Motor neuron (in vitro differentiated cells): ENCODE results near the gene OTOGL. TPM values are rescaled to one million over a fixed set of nuclear protein-coding genes. Genes with fewer than 3 reads are reported as not detected.
A peak's percentile ranks its signal among the peaks of the same experiment; 100 is the strongest.
"Not testable (repeated sequence)": the region's sequence is repeated elsewhere in the genome, so short reads cannot be mapped to it uniquely, and the experiment has no call there.

ENCODE experiments used
- ATAC-seq, 8 experiments: fragments of 200-7000 bp; cut with Tn5 transposase; replicated peaks in 6 of 8; 2 replicates each; pipeline ENCODE4 v1.8.0; 2021; ENCODE audit warnings: mild to moderate bottlenecking in 8 of 8, moderate library complexity in 8 of 8
- H3K27ac ChIP-seq, 2 donors: fragments of 250-450 bp; sonication (Bioruptor Pico); 2 replicates each; pipeline ENCODE4 v1.9.0; 2021; ENCODE audit warnings: antibody characterized with exemption in 2 of 2, mild to moderate bottlenecking in 2 of 2, moderate library complexity in 1 of 2
- H3K4me1 ChIP-seq, 2 donors: fragments of 250-450 bp; sonication (Bioruptor Pico); replicated peaks in 1 of 2; 2 replicates each; pipeline ENCODE4 v1.6.1; 2021; ENCODE audit warnings: antibody characterized with exemption in 2 of 2, mild to moderate bottlenecking in 2 of 2, moderate library complexity in 1 of 2
- H3K4me3 ChIP-seq, 5 donors: fragments of 250-450 bp; sonication (Bioruptor Pico); 2 replicates each; pipeline ENCODE4 v1.9.0; 2021; ENCODE audit warnings: antibody characterized with exemption in 5 of 5, mild to moderate bottlenecking in 5 of 5, moderate library complexity in 4 of 5
- WGBS, 10 experiments: fragments of 450-650 bp; shearing (Covaris generic); methylation state at CpG; one replicate each; pipeline ENCODE4 v1.0.0; 2022; 5-methylcytosine and 5-hydroxymethylcytosine counted together
- in situ Hi-C, 9 experiments: fragments of 400-800 bp; cut with MboI; loops; one replicate each; pipeline ENCODE4 v1.15.0; 2021; ENCODE audit warnings: low sequenced_read_pairs in 9 of 9, low pct_unique_long_range_greater_than_20kb in 2 of 9; ENCODE audit not compliant: unreplicated experiment in 9 of 9
- total RNA-seq, 8 experiments: library from RNA; unstranded; fragments of 300-600 nt; gene quantifications; 2 replicates each; pipeline versions ENCODE4 v1.2.3 to v1.2.4, GENCODE V29; 2022

The OTOGL gene
- total RNA-seq, 8 experiments from 2014 or later = 0.05 to 6.7 (median 0.42) TPM

GRCh38 chr12:80218925-80219324 lies 119.6 kb downstream of the OTOGL start:
- in situ Hi-C loops, ATAC-seq, H3K4me3 ChIP-seq, H3K4me1 ChIP-seq, H3K27ac ChIP-seq: not testable (repeated sequence)
- WGBS, 10 experiments = 33 to 100% (median 81%) methylated on average over 1 to 3 of the region's 5 CpGs; no CpG with 5 or more reads in 2 of the 10 experiments

GRCh38 chr12:80219345-80219744 lies 120.0 kb downstream of the OTOGL start:
- Histone ChIP-seq H3K4me3 (no peak overlapping the region), H3K4me1 (peaks cover 0 to 6% of the 10 kb centered on the region in 2 donors), H3K27ac (no peak overlapping the region)
- no peak for ATAC-seq
- WGBS, 10 experiments = 28 to 100% (median 66%) methylated on average over 1 to 2 of the region's 2 CpGs; no CpG with 5 or more reads in 6 of the 10 experiments
- in situ Hi-C loops = no loop called here

GRCh38 chr12:80222261-80222660 lies 122.9 kb downstream of the OTOGL start:
- no peak overlapping the region for H3K27ac ChIP-seq
- ATAC-seq = no peak
- no peak overlapping the region for H3K4me3 ChIP-seq
- H3K4me1 ChIP-seq = peaks cover 0 to 2% of the 10 kb centered on the region in 2 donors
- in situ Hi-C loops = no loop called here
- 49 to 100% (median 74%) methylated on average over 1 to 3 of the region's 3 CpGs; no CpG with 5 or more reads in 1 of the 10 experiments for WGBS, 10 experiments

GRCh38 chr12:80226576-80226975 lies 127.2 kb downstream of the OTOGL start:
- Histone ChIP-seq H3K4me1 (peaks cover 7 to 13% of the 10 kb centered on the region in 2 donors), H3K4me3 (no peak overlapping the region), H3K27ac (no peak overlapping the region)
- 12 to 100% (median 60%) methylated on average over 1 of the region's 1 CpG; no CpG with 5 or more reads in 1 of the 10 experiments for WGBS, 10 experiments
- ATAC-seq = peak in 2 of 8 experiments; percentile 66 to 92
- in situ Hi-C loops = no loop called here

DNA sequence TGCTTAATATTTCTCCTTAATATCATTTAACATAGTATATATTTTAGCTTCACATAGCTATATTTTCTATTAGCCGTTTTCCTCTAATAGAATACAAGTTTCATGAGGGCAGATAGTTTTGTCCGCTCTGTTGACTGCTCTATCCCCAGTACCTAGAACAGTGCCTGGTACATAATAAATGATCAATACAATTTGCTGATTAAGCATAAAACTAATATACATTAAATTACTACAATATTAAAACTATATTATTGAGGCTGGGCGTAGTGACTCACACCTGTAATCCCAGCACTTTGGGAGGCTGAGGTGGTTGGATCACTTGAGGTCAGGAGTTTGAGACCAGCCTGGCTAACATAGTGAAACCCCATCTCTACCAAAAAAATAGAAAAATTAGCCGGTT lies 128.6 kb downstream of the OTOGL start:
- in situ Hi-C loops, ATAC-seq: not testable (repeated sequence)
- 90 to 100% (median 96%) methylated on average over 1 to 4 of the region's 4 CpGs; no CpG with 5 or more reads in 1 of the 10 experiments for WGBS, 10 experiments

DNA sequence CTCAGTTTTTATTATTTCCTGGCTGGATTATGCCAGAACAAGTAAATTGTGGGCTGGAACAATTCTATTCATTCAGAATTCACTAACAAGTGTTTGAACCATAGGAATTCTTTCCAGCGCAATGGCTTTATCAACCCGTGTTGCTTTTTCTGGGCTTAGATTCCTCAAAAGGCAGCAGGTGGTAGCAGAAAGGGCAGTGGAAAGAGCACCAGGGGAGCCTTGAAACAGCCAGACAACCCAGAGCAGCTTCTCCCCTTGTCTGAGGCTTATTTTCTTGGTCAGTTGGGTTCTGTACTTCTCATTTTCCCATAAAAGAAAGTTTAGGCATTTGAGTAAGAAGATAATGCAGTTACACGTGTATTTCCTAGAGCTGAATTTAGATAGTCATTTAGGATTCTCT lies 130.7 kb downstream of the OTOGL start:
- ATAC-seq = peak in 5 of 8 experiments; percentile 62 to 74 (median 66)
- in situ Hi-C loops = no loop called here

More for the DNA sequence above, 128.6 kb downstream of the OTOGL start:
- H3K27ac ChIP-seq, H3K4me3 ChIP-seq: not testable (repeated sequence)
- peaks cover 7 to 13% of the 10 kb centered on the region in 2 donors for H3K4me1 ChIP-seq

DNA sequence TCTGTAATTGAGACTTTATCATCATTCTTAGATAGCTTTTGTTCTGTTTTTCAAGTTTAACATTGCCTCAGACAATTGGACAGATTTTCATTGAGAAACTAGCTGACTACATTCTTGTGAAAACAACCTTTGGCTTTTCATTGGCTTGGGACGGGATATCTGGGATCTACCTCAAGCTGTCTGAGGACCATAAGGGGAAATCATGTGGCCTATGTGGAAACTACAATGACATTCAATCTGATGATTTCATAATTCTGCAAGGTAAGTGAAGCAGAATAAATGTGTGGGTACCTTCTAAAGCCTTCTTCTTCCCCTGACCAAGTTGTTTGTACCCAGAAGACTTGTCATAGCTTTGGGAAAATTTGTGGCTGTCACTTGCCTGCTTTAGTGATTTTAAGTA lies 133.5 kb downstream of the OTOGL start:
- no peak overlapping the region for H3K27ac ChIP-seq
- in situ Hi-C loops = no loop called here
- 78 to 100% (median 89%) methylated on average over 1 of the region's 1 CpG; no CpG with 5 or more reads in 3 of the 10 experiments for WGBS, 10 experiments
- ATAC-seq = no peak
- H3K4me1 ChIP-seq = peaks cover 7 to 20% of the 10 kb centered on the region in 2 donors
- H3K4me3 ChIP-seq = no peak overlapping the region

More for the DNA sequence above, 130.7 kb downstream of the OTOGL start:
- 0 to 50% (median 12%) methylated on average over 1 to 3 of the region's 3 CpGs for WGBS, 10 experiments
- Histone ChIP-seq H3K27ac (no peak overlapping the region), H3K4me3 (no peak overlapping the region), H3K4me1 (peaks cover 7 to 16% of the 10 kb centered on the region in 2 donors)

GRCh38 chr12:80233926-80234325 lies 134.6 kb downstream of the OTOGL start:
- H3K4me1 ChIP-seq = peaks cover 7 to 20% of the 10 kb centered on the region in 2 donors
- H3K4me3 ChIP-seq = no peak overlapping the region
- no peak overlapping the region for H3K27ac ChIP-seq
- no peak for ATAC-seq
- in situ Hi-C loops = no loop called here

GRCh38 chr12:80234667-80235066 lies 135.3 kb downstream of the OTOGL start:
- Histone ChIP-seq H3K27ac (no peak overlapping the region), H3K4me1 (peaks cover 7 to 20% of the 10 kb centered on the region in 2 donors), H3K4me3 (no peak overlapping the region)
- in situ Hi-C loops = no loop called here
- WGBS, 10 experiments = 0 to 79% (median 39%) methylated on average over 2 to 3 of the region's 3 CpGs; no CpG with 5 or more reads in 1 of the 10 experiments
- ATAC-seq = peak in 4 of 8 experiments; percentile 20 to 84 (median 44)

DNA sequence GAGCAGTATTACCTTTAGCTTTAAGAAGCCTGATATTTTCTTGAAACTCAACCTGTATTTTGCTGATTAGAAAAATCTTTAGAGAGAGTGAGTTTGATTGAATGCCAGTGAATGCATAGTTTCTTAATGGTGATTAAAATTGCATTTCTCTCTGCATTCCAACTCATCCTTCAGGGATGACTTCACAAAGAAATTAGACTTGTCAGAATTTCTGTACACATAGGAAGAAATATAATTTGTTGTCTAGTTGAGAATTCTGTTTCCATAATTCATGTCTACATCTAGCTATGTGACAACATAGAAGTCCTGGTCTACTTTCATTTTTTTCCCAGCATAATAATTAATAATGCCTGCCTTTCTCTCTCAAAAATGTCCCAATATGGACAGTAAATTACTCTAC lies 136.6 kb downstream of the OTOGL start:
- Histone ChIP-seq H3K4me3 (no peak overlapping the region), H3K27ac (no peak overlapping the region), H3K4me1 (peaks cover 0 to 7% of the 10 kb centered on the region in 2 donors)
- in situ Hi-C loops = no loop called here
- ATAC-seq = peak in 5 of 8 experiments; percentile 41 to 93 (median 65)

DNA sequence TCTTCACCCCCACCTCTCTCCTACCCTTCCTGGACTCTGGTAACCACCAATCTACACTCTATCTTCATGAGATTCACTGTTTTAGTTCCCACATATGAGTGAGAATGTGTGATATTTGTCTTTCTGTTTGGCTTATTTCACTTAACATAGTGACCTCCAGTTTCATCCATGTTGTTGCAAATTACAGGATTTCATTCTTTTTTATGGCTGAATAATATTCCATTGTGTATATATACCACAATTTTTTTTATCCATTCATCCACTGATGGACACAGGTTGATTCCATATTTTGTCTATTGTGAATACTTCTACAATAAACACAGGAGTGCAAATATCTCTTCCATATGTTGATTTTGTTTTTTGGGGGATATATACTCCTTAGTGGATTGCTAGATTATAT lies 140.5 kb downstream of the OTOGL start:
- in situ Hi-C loops = no loop called here
- H3K4me1 ChIP-seq = peaks cover 7 to 9% of the 10 kb centered on the region in 2 donors
- H3K4me3 ChIP-seq = no peak overlapping the region
- ATAC-seq = no peak
- no peak overlapping the region for H3K27ac ChIP-seq

GRCh38 chr12:80241576-80242273 lies 142.4 kb downstream of the OTOGL start:
- WGBS, 10 experiments = 19 to 100% (median 91%) methylated on average over 4 to 5 of the region's 5 CpGs

GRCh38 chr12:80242321-80242720 lies 143.0 kb downstream of the OTOGL start:
- peak in 6 of 8 experiments; percentile 29 to 76 (median 46) for ATAC-seq
- Histone ChIP-seq H3K27ac (no peak overlapping the region), H3K4me3 (no peak overlapping the region), H3K4me1 (peaks cover 3 to 9% of the 10 kb centered on the region in 2 donors)
- in situ Hi-C loops = no loop called here
- 0 to 40% (median 16%) methylated on average over 1 of the region's 1 CpG; no CpG with 5 or more reads in 2 of the 10 experiments for WGBS, 10 experiments

More at GRCh38 chr12:80241576-80242273, 142.4 kb downstream of the OTOGL start:
- H3K4me3 ChIP-seq = no peak overlapping the region
- peaks cover 3 to 9% of the 10 kb centered on the region in 2 donors for H3K4me1 ChIP-seq
- no peak overlapping the region for H3K27ac ChIP-seq
- in situ Hi-C loops = no loop called here
- ATAC-seq = no peak

- H3K27ac ChIP-seq, ATAC-seq, H3K4me1 ChIP-seq, in situ Hi-C loops: not testable (repeated sequence)
- H3K4me3 ChIP-seq = peak overlapping the region in 1 of 5 donors; percentile 23
- no CpG with 5 or more reads among the region's 20 CpGs for WGBS, 10 experiments
Measured at GRCh38 chr12:80249581-80249980, 150.2 kb downstream of the OTOGL start.
